Measurements from ENCODE around the gene SLF2. TPM values are rescaled to one million over a fixed set of nuclear protein-coding genes. Genes with fewer than 3 reads are reported as not detected.
A peak's percentile ranks its signal among the peaks of the same experiment; 100 is the strongest.

SLF2 gene
- total and polyA plus RNA-seq, 2 of the 13 experiments (the other 11 are each of a cell fraction or from before 2014, with no cell fraction given): 12.2 to 48.1 TPM

- no peak for TF ChIP-seq SOX6 (IDR thresholded peaks at IDR 0.05)
- 0 out of 2 replicates have a peak, but pooled peaks have one; percentile 33 for TF ChIP-seq SOX6 (CRISPR knock-in tag; IDR thresholded peaks at IDR 0.05)
- TF ChIP-seq POLR2G (IDR thresholded peaks at IDR 0.05; ENCODE audit: low read depth, low read length): peak; percentile 82
- TF ChIP-seq MXD3 (CRISPR knock-in tag; IDR thresholded peaks at IDR 0.05): no peak
- TF ChIP-seq ZSCAN30 (CRISPR knock-in tag; IDR thresholded peaks at IDR 0.05): no peak
- no peak for TF ChIP-seq NR2F2 (IDR thresholded peaks at IDR 0.05; ENCODE audit: borderline replicate concordance, low read depth)
- TF ChIP-seq ZNF740 (CRISPR knock-in tag; IDR thresholded peaks at IDR 0.05): peak; percentile 80; the same call in 1 of the 2 replicates
- no peak for TF ChIP-seq ARID2 (CRISPR knock-in tag; IDR thresholded peaks at IDR 0.05; ENCODE audit: borderline replicate concordance)
- peak; percentile 43 for TF ChIP-seq IKZF4 (CRISPR knock-in tag; IDR thresholded peaks at IDR 0.05; ENCODE audit: borderline replicate concordance, low read depth, not compliant biosample characterization)
- no peak for TF ChIP-seq MXI1 (IDR thresholded peaks at IDR 0.05; ENCODE audit: borderline replicate concordance, low read depth, low read length)
- no peak for TF ChIP-seq ZNF3 (CRISPR knock-in tag; IDR thresholded peaks at IDR 0.05)
- TF ChIP-seq KLF11 (CRISPR knock-in tag; IDR thresholded peaks at IDR 0.05): no peak
- no peak for TF ChIP-seq ZNF800 (CRISPR knock-in tag; IDR thresholded peaks at IDR 0.05)
- TF ChIP-seq TFDP2 (CRISPR knock-in tag; IDR thresholded peaks at IDR 0.05): no peak; the same call in 1 of the 2 replicates
- no peak for TF ChIP-seq ZSCAN9 (CRISPR knock-in tag; IDR thresholded peaks at IDR 0.05; ENCODE audit: borderline replicate concordance)
- no peak for TF ChIP-seq ZNF446 (CRISPR knock-in tag; IDR thresholded peaks at IDR 0.05)
- TF ChIP-seq CBX5 (CRISPR knock-in tag; IDR thresholded peaks at IDR 0.05; ENCODE audit: borderline replicate concordance): no peak
- TF ChIP-seq MED8 (CRISPR knock-in tag; IDR thresholded peaks at IDR 0.05; ENCODE audit: insufficient replicate concordance): peak; percentile 74
- no peak for TF ChIP-seq GATAD1 (CRISPR knock-in tag; IDR thresholded peaks at IDR 0.05)
- TF ChIP-seq ZNF574 (CRISPR knock-in tag; IDR thresholded peaks at IDR 0.05): no peak
- no peak for TF ChIP-seq ZMYM2 (CRISPR knock-in tag; IDR thresholded peaks at IDR 0.05)
- 0 out of 2 replicates have a peak, but pooled peaks have one; percentile 32 for TF ChIP-seq SSRP1 (CRISPR knock-in tag; IDR thresholded peaks at IDR 0.05)
- TF ChIP-seq RAD51 (IDR thresholded peaks at IDR 0.05; ENCODE audit: borderline replicate concordance): no peak
- TF ChIP-seq SMARCE1 (IDR thresholded peaks at IDR 0.05; ENCODE audit: borderline replicate concordance): no peak
- TF ChIP-seq ISL2 (CRISPR knock-in tag; IDR thresholded peaks at IDR 0.05): peak; percentile 32; the same call in 1 of the 2 replicates
Measured at GRCh38 chr10:100970076-100970913, 57.5 kb downstream of the SLF2 start (continued).

All from HepG2 (cell line).